HG03520 (cell line): ENCODE measurements around the gene KCP.

Experiments used
- ATAC-seq: cut with Tn5 transposase; IDR thresholded peaks from one replicate; pipeline ENCODE4 v1.9.1; 2021; ENCODE audit warnings: mild to moderate bottlenecking, moderate library complexity; ENCODE audit not compliant: unreplicated experiment

Gene KCP

DNA sequence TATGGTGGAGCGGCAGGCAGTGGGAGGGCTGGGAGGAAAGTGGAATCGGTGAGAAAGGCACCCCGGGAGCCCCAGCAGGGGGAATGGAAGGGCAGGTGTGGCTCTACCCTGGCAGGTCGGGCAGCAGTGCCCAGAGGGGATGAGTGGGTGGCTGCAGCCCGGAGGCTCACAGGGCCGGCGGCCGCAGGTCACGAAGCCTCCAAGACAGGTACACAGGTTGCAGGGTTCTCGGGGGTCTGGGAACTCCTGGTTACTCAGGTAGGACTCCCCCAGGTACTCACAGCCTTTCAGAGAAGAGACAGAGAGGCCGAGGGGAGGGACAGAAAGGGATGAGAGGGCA lies 21.8 kb downstream of the KCP start:
- no peak for ATAC-seq

DNA sequence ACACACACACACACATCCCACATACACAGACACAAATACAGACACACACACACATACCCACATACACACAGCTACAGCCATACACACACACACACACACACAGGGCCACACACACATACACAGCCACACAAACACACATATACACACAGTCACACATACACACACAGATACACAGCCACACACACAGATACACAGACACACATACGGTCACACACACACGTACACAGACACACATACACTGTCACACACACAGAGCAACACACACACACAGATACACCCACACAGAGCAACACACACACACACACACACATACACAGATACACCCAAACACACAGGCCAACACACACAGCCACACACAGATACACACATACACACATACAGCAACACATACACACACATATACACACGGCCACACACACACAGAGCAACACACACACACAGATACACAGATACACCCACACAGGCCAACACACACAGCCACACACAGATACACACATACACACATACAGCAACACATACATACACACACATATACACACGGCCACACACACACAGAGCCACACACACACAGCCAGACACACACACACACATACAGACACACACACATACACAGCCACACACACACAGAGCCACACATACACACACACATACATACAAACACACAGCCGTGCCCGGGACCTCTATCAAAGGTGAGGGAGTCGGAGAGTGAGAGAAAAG lies 22.3 kb downstream of the KCP start:
- ATAC-seq: no peak

DNA sequence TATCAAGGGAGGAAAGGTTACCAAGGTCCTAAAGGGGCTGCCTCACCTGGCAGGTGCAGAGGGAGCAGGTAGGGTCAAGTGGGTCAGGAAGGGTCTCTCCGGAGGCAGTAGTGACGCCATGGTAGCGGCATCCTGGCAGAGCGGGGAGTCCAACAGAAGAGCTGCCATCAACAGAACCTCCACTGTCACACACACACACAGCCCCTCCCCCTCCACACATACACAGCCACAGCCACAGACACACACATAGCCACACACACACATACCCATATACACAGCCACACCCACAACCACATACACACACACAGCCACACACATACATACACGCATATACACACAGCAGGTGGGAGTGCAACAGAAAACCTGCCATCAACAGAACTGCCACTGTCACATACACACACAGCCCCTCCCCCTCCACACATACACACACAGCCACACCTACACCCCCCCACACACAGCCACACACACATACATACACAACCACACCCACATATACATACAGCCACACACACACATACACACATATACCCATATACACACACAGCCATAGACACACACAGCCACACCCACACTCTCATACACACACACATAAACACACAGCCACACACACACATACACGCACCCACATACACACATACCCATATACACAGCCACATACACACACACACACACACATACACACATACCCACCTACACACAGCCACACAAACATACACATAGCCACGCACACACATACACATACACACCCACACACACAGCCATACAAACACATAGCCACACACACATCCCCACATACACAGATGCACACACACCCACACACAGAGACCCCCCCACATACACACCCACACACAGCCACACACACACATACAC lies 23.1 kb downstream of the KCP start:
- no peak for ATAC-seq

DNA sequence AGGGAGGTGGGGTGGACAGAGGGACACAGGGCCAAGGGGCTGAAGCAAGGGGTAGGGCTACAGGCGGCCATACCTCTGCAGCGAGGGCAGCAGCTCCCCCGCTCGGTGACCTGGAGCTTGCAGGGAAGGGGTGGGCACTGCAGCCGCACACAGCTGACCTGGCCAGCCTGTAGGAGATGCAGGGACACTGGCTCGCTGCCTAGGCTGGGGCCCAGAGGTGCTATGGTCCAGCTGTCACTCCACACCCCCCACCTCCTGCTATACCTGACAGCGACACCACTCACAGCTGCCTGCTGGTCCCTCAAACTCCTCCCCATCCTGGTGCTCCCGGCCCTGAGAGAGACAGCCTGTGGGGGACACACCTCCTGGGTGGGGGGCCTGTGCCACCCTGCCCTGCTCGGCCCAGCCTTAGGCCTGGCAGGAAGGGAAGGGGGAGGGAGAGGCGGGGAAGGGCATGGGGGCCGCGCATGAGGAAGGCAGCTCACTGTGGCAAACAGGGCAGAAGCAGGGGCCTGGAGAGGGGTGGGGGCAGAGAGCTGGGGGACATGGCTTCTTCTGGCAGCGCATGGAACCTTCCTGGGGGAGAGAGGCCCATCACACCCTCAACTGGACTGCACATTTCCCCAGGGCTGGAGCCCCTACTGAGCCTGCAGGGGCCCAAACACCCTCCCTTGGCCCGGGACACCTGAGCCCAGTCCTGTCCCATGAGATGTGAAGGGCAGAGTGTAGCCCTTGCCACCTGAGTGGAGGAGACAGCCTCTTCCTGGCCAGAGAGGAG lies 23.9 kb downstream of the KCP start:
- no peak for ATAC-seq

DNA sequence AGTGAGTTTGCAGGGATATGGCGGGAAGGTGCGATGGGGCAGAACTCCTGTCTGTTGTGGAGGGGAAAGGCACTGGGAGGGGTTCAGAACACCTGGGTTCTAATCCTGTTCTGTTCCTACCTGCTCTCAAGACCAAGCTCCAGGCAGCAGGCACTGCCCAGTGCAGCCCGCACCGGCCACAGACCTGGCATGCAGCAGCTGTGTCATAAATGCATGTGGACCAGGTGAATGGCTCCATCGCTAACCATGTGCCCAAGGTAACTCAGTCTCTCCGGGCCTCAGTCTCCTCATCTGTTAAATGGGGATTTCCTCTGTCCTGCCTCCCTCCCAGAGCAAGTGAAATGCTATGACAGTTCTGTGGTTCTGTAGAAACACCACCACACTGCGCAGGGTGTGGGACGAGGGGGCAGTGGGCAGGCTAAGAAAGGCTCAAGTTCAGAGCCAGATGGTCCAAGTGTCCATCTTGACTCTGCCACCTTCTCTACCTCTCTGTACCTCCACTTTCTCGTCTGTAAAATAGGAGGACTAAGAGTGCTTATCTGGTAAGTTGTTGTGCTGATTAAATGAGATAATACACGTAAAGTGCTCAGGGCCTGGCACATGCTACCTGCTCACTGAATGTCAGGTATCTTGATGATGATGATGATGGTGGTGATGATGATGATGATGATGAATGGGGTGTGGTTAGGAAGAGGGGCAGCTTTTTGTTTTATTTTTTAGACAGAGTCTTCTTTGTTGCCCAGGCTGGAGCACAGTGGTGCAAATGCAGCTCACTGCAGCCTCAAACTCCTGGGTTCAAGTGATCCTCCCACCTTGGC lies 24.9 kb downstream of the KCP start:
- no peak for ATAC-seq

DNA sequence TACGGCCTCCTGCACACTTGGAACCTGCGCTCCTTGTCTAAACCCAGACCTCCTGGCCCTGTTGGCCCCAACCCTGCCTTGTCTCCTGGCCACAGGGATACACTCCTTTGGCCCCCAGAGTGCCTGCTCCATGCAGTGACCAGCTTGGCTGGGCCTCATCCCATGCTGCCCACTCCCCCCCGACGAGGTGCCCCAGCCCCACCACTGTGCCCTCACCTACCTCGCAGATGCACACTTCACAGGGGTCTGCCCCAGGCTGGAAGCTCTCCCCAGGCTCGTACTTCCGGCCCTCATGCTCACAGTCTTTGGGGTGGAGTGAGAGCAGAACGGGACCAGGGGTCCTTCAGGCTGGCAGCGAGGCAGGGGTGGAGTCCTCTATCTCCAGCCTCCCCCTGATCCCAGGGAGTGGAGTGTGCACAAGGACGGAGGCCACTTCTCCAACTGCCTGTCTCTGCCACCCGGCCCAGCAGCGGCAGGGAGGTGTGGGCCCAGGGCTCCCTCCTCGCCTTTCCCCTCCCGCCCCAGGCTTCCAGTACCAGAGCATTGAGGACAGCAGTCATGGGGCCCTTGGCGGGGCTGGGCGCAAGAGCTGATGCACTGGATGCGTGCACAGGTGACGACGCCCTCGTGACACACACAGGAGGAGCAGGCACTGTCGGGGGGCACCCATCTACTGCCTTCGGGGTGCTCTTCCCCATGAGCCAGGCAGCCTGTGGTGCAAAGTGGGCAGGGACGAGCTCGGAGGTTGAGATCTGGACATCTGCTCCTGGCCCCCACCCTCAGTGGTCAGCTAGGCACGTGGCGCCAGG lies 25.7 kb downstream of the KCP start:
- ATAC-seq: no peak

DNA sequence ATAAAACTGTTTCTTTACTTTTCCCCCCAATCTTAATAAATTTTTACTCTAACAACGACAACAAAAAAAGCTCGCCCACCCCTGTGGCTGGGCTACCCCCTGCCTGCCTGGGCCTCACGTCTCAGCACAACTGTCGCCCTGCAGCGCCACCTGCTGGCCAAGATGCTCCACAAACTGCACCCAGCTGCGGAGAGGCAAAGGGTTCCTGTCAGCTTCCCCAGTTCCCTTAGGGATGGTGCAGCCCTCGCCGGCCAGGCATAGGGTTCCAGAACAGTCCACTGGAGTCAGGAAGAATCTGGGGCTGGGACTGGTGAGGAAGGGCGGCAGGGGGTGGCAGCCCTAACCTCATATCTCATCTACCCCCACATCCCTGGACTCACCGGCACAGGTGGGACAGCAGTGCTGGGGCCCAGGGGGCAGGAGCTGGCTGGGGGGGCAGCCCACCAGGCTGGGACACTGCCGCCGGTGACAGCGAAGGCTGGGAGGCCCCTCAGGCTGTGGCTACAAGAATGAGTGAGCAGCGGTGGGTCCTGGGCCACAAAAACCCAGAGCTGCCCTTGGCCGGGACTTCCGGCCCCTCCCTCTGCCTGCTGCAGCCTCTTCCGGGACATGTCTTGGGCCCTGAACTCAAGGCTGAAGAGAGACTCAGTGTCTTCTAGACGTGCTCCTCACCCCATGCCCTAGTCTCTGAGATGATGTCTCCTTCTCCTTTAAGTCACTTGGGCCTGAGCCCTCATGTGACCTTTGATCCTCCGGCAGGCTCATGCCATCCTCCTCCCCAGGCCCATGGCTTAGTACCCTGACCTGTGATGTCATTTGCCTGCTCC lies 26.7 kb downstream of the KCP start:
- ATAC-seq: peak; percentile 55

DNA sequence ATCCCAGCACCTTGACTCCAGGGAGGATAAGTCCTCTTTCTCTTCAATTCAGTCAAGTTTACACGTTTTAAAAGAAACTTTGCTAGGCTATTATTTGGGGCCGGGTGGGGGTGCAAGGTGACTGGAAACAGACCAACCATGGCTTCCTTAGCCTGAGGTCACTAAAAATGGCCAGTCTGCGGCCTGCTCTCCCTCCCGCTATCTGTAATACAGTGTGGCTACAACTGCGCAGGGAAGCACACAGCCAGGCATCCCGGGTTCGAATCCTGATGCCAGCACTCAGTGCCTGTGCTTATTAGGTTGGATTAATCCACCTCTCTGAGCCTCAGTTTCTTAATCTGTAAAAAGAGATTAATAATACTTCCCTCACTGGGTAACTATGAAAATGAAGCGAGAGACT lies 28.4 kb downstream of the KCP start:
- no peak for ATAC-seq

DNA sequence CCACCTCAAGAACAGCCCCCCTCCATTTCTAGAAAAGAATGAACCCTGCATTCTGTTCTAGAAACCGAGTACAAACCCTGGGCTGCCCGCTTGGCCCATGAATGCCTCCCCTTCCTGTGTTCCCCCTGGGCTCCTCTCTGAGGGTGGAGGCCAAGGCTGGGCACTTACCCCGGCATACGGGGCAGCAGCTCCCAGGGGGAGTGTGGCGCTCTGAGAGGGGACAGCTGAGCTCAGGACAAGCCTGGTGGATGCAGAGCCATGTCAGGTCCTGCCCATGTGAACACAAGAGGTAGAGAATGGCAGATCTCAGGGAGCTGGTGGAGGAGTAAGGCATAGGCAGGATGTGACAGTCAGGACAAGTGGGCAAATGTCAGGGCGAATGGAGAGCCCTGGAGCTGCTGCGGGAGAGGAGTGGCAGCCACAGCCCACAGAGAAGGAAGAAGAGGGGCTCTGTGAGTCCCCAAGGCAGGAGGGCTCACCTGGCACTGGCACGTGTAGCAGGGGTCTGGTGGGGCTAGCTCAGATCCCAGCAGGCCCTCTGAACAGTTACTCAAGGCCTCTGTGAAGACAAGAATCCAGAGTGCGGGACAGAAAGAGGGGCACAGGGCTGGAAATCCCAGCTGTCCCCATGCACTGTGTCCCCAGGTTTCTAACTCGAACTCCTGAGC lies 28.9 kb downstream of the KCP start:
- ATAC-seq: no peak

DNA sequence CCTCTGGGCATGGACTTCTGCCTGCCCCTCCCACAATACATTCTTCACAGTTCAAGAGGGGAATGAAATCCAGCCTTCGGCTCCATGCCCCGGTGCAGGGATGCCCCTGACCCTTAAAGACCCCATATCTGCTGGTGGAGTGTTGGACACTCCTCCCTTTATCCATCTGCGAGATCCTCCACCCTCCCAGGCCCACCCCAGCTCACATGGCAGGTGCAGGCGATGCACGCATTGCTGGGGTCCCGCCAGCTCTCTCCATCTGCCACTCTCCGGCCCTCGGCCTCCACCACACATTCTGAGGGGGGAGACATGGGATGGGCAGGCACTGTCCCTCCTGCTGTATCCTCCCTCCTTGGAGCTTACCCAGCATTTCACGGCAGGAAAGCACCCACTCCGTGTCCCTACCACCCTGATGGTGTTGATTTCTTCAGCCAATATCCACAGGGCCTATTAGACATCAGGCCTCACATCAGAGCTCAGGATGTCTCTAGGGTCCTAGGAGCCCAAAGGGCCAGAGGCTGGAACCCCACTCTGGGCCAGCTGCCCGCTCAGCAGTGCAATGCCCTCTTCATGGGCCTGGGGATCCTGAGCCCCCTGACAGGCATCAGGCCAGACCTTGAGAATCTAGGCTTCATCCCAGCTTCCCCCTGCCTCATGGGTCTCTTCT lies 29.6 kb downstream of the KCP start:
- no peak for ATAC-seq

DNA sequence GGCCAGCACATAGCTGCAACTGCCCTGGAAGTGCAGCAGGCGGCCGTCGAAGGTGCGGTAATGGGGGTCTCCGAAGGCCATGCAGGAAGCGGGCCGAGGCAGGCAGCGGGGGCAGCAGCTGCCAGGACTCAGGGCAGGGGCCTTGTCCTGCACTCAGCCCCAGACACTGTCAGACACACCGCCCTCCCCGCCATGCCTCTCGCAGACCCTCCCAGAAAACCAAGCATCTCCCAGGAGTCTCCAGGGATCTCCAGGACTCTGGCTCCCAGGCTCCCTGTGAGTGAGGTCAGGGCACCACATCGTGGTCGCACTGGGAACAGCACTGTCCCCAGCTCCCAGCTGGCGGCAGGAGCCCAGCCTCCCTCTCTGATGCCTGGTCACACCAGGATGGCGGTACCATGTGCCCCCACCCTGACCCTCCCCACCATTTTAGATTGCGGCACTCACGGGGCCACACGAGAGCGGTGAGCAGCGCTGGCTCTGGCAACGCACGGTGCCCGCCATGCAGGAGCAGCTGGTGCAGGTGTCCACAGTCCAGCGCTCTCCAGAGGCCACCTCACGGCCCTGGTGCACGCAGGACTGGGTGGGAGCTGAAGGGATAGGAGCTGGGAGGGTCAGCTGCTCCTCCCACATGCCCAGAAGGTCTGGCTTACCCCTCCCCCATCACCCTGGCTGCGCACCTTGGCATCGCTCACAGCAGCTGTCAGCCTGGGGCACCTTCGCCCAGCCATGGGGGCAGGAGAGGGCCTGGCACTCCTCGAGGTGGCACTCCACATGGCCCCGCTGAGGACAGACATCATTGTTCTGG lies 30.4 kb downstream of the KCP start:
- ATAC-seq: no peak

DNA sequence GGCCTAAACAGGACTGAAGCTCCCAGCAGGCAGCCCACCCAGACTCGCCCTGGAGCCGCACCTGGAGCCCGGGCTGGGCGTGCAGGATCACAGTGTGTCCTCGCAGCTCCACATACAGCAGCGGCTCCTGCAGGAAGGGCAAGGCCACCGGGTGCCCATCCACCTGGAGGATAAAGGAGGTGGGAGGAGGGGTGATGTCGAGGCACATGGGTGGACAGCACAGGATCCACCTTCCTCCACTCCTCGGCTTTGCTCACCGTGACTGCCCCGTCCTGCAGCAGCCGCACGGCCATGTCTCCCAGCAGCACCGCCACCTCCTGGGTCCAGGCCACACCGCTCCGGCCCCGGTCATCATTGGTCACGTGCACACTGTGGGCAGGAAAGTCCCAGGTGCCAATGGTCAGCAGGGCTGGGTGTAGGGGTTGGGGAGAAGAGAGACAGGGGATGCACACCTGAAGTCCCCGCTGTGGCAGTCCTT lies 31.0 kb downstream of the KCP start:
- no peak for ATAC-seq

DNA sequence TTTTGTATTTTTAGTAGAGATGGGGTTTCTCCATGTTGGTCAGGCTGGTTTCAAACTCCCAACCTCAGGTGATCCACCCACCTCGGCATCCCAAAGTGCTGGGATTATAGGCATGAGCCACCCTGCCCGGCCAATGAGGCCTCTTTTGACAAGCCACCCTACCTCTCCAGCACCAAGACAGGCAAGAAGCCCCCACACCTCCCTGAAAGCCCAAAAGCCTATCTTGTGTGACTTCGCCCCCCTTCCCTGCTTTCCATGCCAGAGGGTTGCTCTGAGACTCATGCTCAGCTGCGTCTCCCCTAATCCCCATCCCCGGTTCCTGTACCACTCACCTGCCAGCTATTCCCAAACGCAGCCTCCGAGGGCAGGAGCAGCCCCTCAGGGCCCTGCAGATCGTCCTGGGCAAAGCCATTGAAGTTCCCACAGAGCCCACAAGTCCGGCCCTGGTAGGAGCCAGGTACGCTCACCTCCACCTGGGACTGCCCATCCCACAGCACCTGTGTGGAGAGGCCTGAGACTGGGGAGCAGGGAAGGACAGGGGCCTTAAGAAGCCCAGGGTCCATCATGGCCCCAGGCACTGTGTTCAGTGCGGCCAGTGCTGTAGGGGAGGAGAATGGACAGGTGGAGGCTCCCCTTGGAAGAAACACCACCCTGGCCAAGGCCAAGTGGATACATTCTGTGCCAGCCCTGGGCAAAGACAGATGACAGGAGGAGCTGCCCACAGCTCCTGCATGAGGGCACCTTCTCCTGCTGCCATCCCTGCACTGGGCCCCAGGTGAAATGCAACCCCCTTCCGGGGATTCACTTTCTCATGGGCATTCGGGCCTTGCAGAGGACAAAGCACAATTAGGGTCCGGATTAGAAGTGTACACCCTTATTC lies 32.0 kb downstream of the KCP start:
- ATAC-seq: no peak

DNA sequence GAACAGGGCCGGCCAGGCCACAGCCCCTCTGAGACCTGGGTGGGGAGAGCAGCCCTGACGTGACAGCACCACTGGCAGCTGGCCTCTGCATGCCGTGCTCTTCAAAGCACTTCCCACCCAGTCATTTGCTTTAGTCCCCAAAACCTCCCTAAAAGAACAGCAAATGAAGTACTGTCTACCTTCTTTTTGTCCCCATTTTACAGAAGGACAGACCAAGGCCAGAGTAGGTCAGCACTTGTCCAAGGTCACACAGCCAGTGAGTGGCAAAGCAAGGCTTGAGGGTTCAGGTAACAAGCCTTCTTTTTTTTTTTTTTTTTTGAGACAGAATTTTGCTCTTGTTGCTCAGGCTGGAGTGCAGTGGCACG lies 32.8 kb downstream of the KCP start:
- no peak for ATAC-seq

DNA sequence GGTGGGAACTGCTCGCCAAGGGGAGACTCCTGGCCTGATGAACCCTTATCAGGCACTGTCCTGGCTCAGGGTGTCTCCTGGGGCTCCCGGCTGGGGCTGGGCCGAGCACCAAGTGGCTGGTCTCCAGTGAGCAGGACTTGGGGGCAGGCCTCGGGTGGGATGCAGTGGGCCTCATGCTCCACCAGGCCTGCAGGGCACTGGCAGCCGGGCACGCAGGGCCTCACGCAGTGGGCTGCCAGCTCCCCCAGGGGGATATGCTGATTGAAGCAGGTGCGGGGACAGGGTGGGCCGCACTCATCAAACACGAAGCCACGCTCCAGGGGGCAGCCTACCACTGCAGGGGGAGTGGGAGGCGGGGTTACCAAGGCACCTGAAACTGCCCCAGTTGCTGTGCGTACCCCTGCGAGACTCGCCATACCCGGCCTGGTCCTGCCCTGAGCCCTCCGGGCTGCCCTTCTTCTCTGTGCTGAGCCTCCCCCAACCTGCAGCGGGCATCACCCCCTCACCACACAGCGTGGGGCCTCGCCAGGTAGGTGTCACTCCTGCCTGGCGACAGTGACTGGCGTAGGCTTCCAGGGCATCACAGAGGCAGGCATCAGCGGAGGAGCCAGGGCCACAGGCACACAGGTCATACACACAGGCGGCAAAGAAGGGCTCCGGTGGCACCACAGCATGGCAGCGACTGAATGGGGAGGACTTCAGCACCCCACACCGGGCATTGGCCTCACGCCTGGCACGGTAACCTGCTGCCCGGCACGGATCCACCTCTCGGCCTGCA lies 33.3 kb downstream of the KCP start:
- ATAC-seq: no peak

DNA sequence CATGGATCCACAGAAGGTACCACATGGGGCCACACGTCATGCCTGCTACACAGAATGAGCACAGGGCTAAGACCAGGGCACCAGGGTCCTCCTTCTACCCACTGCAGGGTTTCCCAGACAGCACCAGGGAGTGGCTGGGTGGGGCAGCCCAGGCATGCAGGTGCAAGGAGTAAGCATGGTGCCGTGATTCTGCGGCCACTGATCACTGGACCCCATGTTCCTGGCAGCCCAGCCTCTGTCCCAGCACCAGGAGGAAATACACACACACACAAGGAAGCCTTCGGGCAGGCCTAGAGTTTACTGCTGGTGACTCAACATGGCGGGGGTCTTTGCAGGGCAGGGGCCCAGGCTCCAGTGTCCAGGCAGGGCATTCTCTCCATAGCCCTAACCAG lies 33.9 kb downstream of the KCP start:
- ATAC-seq: no peak
